ENCODE measurements around the gene NCK2. TPM values are rescaled to one million over a fixed set of nuclear protein-coding genes. Genes with fewer than 3 reads are reported as not detected.

NCK2 gene
- total RNA-seq, 2 donors from 2014 or later: 39.0 to 144 TPM

DNA sequence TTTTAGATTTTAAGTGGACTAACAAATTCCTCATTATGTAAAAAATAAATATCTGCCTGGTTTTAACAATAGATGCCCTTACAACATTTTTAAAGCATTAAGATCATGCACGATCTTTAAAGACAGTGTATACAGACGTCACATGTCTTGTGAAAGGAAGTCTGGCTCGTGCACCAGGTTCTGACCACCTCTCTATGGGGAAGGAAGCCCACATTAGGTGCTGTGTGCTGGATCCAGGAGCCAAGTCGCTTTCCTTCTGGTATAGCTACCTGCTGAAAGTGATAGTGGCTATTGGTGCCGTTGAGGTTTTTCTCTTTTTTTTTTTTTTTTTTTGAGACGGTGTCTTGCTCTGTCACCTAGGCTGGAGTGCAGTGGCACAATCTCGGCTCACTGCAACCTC lies 116.5 kb downstream of the NCK2 start:
- no peaks in the 10 kb centered on the region for H3K9me3 ChIP-seq
- 88% methylated on average over 7 of the region's 7 CpGs for WGBS
- H3K27me3 ChIP-seq (replicated peaks; ENCODE audit: insufficient read depth): no peaks in the 10 kb centered on the region
- H3K27ac ChIP-seq: no peak overlapping the region
- H3K4me3 ChIP-seq: no peak overlapping the region
- intact Hi-C loops (cut with DNase I): no loop called here
- TF ChIP-seq, protein P1, sequence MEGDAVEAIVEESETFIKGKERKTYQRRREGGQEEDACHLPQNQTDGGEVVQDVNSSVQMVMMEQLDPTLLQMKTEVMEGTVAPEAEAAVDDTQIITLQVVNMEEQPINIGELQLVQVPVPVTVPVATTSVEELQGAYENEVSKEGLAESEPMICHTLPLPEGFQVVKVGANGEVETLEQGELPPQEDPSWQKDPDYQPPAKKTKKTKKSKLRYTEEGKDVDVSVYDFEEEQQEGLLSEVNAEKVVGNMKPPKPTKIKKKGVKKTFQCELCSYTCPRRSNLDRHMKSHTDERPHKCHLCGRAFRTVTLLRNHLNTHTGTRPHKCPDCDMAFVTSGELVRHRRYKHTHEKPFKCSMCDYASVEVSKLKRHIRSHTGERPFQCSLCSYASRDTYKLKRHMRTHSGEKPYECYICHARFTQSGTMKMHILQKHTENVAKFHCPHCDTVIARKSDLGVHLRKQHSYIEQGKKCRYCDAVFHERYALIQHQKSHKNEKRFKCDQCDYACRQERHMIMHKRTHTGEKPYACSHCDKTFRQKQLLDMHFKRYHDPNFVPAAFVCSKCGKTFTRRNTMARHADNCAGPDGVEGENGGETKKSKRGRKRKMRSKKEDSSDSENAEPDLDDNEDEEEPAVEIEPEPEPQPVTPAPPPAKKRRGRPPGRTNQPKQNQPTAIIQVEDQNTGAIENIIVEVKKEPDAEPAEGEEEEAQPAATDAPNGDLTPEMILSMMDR (IDR thresholded peaks at IDR 0.05): no peak
- TF ChIP-seq POLR2AphosphoS5 (IDR thresholded peaks at IDR 0.05): no peak
- TF ChIP-seq POLR2A (IDR thresholded peaks at IDR 0.05): no peak
- H3K36me3 ChIP-seq: no peaks in the 10 kb centered on the region
- H3K4me1 ChIP-seq (replicated peaks): no peaks in the 10 kb centered on the region
- DNase-seq (ENCODE audit: low spot score): no peak

DNA sequence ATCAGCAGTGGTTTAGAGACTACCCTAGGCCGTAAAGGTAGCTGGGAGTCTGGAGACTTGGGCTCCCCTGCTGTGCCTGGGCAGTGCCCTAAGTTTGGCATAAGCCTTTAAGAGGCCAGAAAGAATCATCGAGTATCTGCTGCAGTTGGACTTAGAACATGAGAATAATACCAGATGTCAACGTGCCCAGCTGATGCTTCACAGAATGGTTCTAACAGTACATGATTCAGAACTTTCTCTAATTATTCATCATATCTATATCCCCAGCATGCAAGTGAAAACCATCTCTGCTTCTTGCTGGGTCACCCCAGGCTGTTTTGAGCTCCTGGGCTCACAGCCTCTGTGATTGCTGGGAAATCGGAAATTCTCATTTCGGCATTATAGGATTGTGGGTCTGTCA lies 118.1 kb downstream of the NCK2 start:
- Histone ChIP-seq H3K4me3 (no peak overlapping the region), H3K4me1 (replicated peaks) (no peaks in the 10 kb centered on the region), H3K27ac (no peak overlapping the region), H3K9me3 (no peaks in the 10 kb centered on the region), H3K36me3 (no peaks in the 10 kb centered on the region), H3K27me3 (replicated peaks; ENCODE audit: insufficient read depth) (no peaks in the 10 kb centered on the region)
- 94% methylated on average over 5 of the region's 5 CpGs for WGBS
- TF ChIP-seq, protein P1 (IDR thresholded peaks at IDR 0.05): no peak
- no peak for TF ChIP-seq POLR2AphosphoS5 (IDR thresholded peaks at IDR 0.05)
- TF ChIP-seq POLR2A (IDR thresholded peaks at IDR 0.05): no peak
- no peak for DNase-seq (ENCODE audit: low spot score)
- intact Hi-C loops (cut with DNase I): no loop called here

DNA sequence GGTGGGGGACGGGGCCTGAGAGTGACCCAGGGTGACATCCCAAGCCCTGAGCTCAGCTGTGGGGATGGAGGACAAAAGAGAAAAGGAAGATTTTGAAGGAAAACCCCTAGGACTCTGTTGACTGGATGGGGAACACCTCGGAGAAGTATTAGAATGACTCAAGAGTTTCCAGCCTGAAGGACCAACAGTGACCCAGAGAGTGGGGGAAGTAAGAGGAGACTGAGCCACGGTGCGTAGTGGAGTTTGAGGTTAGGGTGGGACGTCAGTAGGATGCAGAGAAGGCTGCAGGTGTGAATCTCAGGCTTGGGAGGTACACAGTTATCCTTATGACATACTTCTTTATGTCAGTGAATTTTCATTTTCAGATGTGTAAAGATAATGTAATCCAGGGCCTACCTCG lies 119.5 kb downstream of the NCK2 start:
- H3K4me3 ChIP-seq: no peak overlapping the region
- H3K27me3 ChIP-seq (replicated peaks; ENCODE audit: insufficient read depth): no peaks in the 10 kb centered on the region
- intact Hi-C loops (cut with DNase I): no loop called here
- H3K9me3 ChIP-seq: no peaks in the 10 kb centered on the region
- H3K36me3 ChIP-seq: no peaks in the 10 kb centered on the region
- DNase-seq (ENCODE audit: low spot score): no peak
- H3K4me1 ChIP-seq (replicated peaks): no peaks in the 10 kb centered on the region
- TF ChIP-seq POLR2AphosphoS5 (IDR thresholded peaks at IDR 0.05) (no peak), POLR2A (IDR thresholded peaks at IDR 0.05) (no peak)
- TF ChIP-seq, protein P1 (IDR thresholded peaks at IDR 0.05): no peak
- 87% methylated on average over 6 of the region's 6 CpGs for WGBS
- H3K27ac ChIP-seq: no peak overlapping the region

DNA sequence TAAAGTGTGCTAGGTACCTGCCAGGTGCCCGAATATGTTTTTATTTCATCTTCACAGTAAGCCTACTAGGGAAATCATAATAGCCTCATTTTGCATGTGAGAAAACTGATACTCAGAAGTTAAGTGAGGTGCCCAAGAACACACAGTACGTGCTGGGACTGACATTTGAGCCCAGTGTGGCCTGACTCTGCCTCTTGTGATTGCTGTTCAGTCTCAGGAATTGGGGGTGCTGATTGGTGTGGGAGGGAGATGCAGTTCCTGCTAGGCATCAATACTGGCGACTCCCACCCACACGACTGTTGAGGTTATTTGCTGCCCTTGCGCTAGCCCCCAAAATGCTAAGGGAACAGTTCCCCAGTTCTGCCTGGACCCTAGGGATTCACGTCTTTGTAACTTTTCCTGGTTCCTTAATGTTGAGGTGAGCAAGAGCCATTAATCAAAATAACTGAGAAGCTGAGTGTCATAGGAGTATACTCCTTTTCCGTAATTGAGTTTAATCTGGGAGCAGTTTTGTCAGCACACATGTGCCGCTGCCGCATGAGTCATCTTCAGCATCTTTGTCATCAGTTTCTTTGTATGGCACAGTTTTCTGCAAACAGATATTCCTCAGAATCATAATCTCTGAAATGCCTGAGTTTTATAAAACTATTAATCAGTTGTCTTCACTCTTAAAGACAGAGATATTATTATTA lies 120.7 kb downstream of the NCK2 start:
- H3K27ac ChIP-seq: no peak overlapping the region
- H3K4me3 ChIP-seq: no peak overlapping the region
- intact Hi-C loops (cut with DNase I): no loop called here
- TF ChIP-seq POLR2A (IDR thresholded peaks at IDR 0.05) (no peak), POLR2AphosphoS5 (IDR thresholded peaks at IDR 0.05) (no peak)
- TF ChIP-seq, protein P1 (IDR thresholded peaks at IDR 0.05): no peak
- no peaks in the 10 kb centered on the region for H3K4me1 ChIP-seq (replicated peaks)
- no peaks in the 10 kb centered on the region for H3K36me3 ChIP-seq
- H3K9me3 ChIP-seq: no peaks in the 10 kb centered on the region
- DNase-seq (ENCODE audit: low spot score): no peak
- H3K27me3 ChIP-seq (replicated peaks; ENCODE audit: insufficient read depth): no peaks in the 10 kb centered on the region
- 87% methylated on average over 9 of the region's 9 CpGs for WGBS

Data from prostate gland (tissue), 2 donors.